ENCODE measurements around the gene LAMC3. TPM values are rescaled to one million over a fixed set of nuclear protein-coding genes. Genes with fewer than 3 reads are reported as not detected.

Gene LAMC3
- total and polyA plus RNA-seq, 2 experiments from 2014 or later: 29.5 to 43.4 TPM

DNA sequence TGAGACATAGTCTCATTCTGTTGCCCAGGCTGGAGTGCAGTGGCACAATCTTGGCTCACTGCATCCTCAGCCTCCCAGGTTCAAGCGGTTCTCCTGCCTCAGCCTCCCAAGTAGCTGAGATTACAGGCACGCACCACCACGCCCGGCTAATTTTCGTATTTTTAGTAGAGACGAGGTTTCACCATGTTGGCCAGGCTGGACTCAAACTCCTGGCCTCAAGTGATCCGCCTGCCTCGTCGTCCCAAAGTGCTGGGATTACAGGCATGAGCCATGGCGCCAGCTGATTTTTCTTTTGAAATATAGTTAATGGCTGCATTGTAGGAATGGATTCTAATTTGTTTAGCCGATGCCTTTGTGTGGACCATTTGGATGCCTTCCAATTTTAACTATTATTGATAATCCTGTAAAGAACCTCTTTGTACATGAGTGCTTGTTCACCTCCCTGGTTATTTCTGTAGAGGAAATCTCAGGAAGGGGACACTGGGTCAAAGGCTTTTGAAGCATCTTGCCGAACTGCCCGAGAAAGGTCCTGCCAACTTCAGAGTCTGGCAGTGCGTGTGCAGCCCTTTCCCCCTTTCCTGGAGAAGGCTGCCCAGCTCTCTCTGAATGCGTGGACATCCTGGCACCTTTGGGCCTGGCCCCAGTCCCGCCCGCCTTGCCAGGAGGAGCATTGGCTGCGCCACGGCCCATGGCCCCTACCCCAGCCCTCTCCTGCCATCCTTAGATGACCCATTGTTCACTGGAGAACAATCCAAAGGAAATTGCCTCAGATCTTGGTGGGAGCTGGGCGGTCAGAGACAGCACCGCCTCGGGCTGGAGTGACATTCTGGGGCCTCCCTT, 107.5 kb downstream of the LAMC3 start:
- DNase-seq (ENCODE audit: low spot score): no peak
- Histone ChIP-seq H3K4me3 (no peak overlapping the region), H3K27me3 (no peaks in the 10 kb centered on the region), H3K4me1 (ENCODE audit: insufficient read depth) (no peaks in the 10 kb centered on the region), H3K27ac (no peak overlapping the region), H3K36me3 (replicated peaks; ENCODE audit: insufficient read depth, low read depth) (no peaks in the 10 kb centered on the region), H4K20me1 (ENCODE audit: insufficient read depth, poor library complexity, severe bottlenecking) (no peaks in the 10 kb centered on the region), H3K4me2 (no peak overlapping the region), H2AFZ (no peak overlapping the region), H3K9me2 (replicated peaks; ENCODE audit: insufficient read depth) (no peaks in the 10 kb centered on the region), H3K79me2 (no peaks in the 10 kb centered on the region), H3K9me3 (ENCODE audit: low read depth) (no peaks in the 10 kb centered on the region)
- TF ChIP-seq EZH2phosphoT487 (IDR thresholded peaks at IDR 0.05; ENCODE audit: low read depth, severe bottlenecking, unreplicated experiment) (no peak), EZH2 (IDR thresholded peaks at IDR 0.05; ENCODE audit: borderline replicate concordance) (no peak)
- TF ChIP-seq, protein P1, sequence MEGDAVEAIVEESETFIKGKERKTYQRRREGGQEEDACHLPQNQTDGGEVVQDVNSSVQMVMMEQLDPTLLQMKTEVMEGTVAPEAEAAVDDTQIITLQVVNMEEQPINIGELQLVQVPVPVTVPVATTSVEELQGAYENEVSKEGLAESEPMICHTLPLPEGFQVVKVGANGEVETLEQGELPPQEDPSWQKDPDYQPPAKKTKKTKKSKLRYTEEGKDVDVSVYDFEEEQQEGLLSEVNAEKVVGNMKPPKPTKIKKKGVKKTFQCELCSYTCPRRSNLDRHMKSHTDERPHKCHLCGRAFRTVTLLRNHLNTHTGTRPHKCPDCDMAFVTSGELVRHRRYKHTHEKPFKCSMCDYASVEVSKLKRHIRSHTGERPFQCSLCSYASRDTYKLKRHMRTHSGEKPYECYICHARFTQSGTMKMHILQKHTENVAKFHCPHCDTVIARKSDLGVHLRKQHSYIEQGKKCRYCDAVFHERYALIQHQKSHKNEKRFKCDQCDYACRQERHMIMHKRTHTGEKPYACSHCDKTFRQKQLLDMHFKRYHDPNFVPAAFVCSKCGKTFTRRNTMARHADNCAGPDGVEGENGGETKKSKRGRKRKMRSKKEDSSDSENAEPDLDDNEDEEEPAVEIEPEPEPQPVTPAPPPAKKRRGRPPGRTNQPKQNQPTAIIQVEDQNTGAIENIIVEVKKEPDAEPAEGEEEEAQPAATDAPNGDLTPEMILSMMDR (IDR thresholded peaks at IDR 0.05; ENCODE audit: poor library complexity): no peak
- 98% methylated on average over 22 of the region's 22 CpGs for WGBS (ENCODE audit: low lambda C conversion rate, missing lambda C conversion rate)

DNA sequence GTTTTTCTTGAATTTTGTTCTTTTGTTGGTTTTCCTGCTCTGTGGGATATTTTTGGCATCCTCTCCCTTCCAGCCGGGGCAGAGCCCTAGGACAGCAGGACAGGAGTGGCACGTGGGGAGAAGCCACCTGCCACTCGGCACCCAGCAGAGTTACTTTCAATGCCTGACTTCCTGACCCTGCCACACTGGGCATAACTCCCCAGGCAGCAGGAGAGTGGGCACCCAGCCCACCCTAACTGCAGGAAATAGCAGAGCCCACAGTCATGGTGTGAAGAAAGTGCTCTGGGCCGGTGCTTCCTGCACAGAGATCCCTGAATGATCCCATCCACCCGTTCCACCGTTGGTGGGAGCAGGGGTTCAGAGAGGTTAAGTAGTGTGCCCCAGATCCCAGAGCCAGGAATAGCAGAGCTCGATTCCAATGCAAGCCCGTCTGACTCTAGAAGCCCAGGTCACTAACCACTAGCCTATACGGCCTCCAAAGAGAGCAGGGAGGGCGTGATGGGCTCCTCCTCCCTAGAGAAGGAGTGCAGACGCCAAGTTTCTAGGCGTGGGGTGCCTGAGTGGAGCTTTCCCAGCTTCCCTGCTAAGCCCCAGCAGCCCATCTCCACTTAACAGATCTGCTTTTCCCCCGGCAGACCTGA, 108.3 kb downstream of the LAMC3 start:
- no peak overlapping the region for H3K4me2 ChIP-seq
- H4K20me1 ChIP-seq (ENCODE audit: insufficient read depth, poor library complexity, severe bottlenecking): no peaks in the 10 kb centered on the region
- no peaks in the 10 kb centered on the region for H3K79me2 ChIP-seq
- no peak for DNase-seq (ENCODE audit: low spot score)
- no peak for TF ChIP-seq EZH2 (IDR thresholded peaks at IDR 0.05; ENCODE audit: borderline replicate concordance)
- no peak for TF ChIP-seq EZH2phosphoT487 (IDR thresholded peaks at IDR 0.05; ENCODE audit: low read depth, severe bottlenecking, unreplicated experiment)
- TF ChIP-seq, protein P1 (IDR thresholded peaks at IDR 0.05; ENCODE audit: poor library complexity): no peak
- no peaks in the 10 kb centered on the region for H3K27me3 ChIP-seq
- H3K9me2 ChIP-seq (replicated peaks; ENCODE audit: insufficient read depth): no peaks in the 10 kb centered on the region
- no peaks in the 10 kb centered on the region for H3K9me3 ChIP-seq (ENCODE audit: low read depth)
- no peak overlapping the region for H2AFZ ChIP-seq
- 94% methylated on average over 13 of the region's 13 CpGs for WGBS (ENCODE audit: low lambda C conversion rate, missing lambda C conversion rate)
- no peaks in the 10 kb centered on the region for H3K4me1 ChIP-seq (ENCODE audit: insufficient read depth)
- no peaks in the 10 kb centered on the region for H3K36me3 ChIP-seq (replicated peaks; ENCODE audit: insufficient read depth, low read depth)
- H3K27ac ChIP-seq: no peak overlapping the region
- no peak overlapping the region for H3K4me3 ChIP-seq

DNA sequence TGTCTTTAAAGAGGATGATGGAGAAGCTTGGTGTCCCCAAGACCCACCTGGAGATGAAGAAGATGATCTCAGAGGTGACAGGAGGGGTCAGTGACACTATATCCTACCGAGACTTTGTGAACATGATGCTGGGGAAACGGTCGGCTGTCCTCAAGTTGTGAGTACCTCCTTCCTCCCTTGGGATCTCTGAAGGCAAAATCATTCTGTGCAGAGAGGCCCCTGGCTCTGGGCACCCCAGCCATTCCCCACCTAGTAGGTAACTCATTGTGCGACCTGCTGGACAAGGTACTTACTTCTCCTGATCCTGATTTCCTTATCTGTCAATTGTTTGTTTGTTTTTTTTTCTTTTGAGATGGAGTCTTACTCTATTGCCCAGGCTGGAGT, 108.8 kb downstream of the LAMC3 start:
- no peaks in the 10 kb centered on the region for H3K79me2 ChIP-seq

More for the DNA sequence above, 108.8 kb downstream of the LAMC3 start:
- no peaks in the 10 kb centered on the region for H3K9me3 ChIP-seq (ENCODE audit: low read depth)
- H2AFZ ChIP-seq: no peak overlapping the region
- no peak overlapping the region for H3K4me2 ChIP-seq
- H3K4me3 ChIP-seq: no peak overlapping the region
- H3K4me1 ChIP-seq (ENCODE audit: insufficient read depth): no peaks in the 10 kb centered on the region
- WGBS (ENCODE audit: low lambda C conversion rate, missing lambda C conversion rate): 94% methylated on average over 4 of the region's 4 CpGs
- no peaks in the 10 kb centered on the region for H3K36me3 ChIP-seq (replicated peaks; ENCODE audit: insufficient read depth, low read depth)
- H3K27me3 ChIP-seq: no peaks in the 10 kb centered on the region
- TF ChIP-seq EZH2 (IDR thresholded peaks at IDR 0.05; ENCODE audit: borderline replicate concordance) (no peak), EZH2phosphoT487 (IDR thresholded peaks at IDR 0.05; ENCODE audit: low read depth, severe bottlenecking, unreplicated experiment) (no peak)
- TF ChIP-seq, protein P1 (IDR thresholded peaks at IDR 0.05; ENCODE audit: poor library complexity): no peak
- no peaks in the 10 kb centered on the region for H3K9me2 ChIP-seq (replicated peaks; ENCODE audit: insufficient read depth)
- no peaks in the 10 kb centered on the region for H4K20me1 ChIP-seq (ENCODE audit: insufficient read depth, poor library complexity, severe bottlenecking)
- no peak for DNase-seq (ENCODE audit: low spot score)
- no peak overlapping the region for H3K27ac ChIP-seq
